NCI-H526 treated with DMSO at 0.1 percent for 48 hours (cell line): ENCODE results near the gene IL6.
"Not testable (repeated sequence)": the region's sequence is repeated elsewhere in the genome, so short reads cannot be mapped to it uniquely, and the experiment has no call there.

Experiments
- DNase-seq: peaks from one replicate; lab custom pipeline; 2025; lab: John Stamatoyannopoulos, UW

The IL6 gene

DNA sequence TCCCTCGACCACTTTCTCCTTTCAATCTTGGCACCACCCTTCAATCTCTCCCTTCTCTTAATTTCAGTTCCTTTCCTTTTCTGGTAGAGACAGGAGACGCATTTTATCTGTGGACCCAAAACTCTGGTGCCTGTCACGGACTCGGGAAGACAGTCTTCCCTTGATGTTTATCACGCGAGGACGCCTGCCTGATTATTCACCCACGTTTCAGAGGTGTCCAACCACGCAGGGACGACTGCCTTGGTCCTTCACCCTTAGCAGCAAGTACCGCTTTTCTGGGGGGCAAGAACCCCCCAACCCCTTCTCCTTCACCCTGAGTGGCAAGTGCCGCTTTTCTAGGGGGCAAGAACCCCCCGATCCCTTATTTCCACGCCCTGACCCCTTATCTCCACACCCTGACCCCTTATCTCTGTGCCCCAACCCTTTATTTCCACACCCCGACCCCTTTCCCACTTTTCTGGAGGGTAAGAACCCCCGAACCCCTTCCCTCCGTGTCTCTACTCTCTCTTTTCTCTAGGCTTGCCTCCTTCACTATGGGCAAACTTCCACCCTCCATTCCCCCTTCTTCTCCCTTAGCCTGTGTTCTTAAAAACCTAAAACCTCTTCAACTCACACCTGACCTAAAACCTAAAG is 22.9 kb upstream of the IL6 start:
- not testable (repeated sequence) for DNase-seq

DNA sequence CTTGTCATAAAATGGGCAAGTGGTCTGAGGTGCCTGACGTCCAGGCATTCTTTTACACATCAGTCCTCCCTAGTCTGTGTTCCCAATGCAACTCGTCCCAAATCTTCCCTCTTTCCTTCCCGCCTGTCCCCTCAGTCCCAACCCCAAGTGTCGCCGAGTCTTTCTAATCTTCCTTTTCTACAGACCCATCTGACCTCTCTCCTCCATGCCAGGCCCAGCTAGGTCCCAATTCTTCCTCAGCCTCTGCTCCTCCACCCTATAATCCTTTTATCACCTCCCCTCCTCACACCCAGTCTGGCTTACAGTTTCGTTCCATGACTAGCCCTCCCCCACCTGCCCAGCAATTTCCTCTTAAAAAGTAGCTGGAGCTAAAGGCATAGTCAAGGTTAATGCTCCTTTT is 22.3 kb upstream of the IL6 start:
- DNase-seq = not testable (repeated sequence)

DNA sequence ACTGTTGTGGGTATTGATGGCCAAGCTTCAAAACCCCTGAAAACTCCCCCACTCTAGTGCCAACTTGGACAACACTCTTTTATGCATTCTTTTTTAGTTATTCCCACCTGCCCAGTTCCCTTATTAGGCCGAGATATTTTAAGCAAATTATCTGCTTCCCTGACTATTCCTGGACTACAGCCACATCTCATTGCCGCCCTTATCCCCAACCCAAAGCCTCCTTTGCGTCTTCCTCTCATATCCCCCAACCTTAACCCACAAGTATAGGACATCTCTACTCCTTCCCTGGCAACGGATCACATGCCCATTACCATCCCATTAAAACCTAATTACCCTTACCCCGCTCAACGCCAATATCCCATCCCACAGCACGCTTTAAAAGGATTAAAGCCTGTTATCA is 21.1 kb upstream of the IL6 start:
- DNase-seq = not testable (repeated sequence)

DNA sequence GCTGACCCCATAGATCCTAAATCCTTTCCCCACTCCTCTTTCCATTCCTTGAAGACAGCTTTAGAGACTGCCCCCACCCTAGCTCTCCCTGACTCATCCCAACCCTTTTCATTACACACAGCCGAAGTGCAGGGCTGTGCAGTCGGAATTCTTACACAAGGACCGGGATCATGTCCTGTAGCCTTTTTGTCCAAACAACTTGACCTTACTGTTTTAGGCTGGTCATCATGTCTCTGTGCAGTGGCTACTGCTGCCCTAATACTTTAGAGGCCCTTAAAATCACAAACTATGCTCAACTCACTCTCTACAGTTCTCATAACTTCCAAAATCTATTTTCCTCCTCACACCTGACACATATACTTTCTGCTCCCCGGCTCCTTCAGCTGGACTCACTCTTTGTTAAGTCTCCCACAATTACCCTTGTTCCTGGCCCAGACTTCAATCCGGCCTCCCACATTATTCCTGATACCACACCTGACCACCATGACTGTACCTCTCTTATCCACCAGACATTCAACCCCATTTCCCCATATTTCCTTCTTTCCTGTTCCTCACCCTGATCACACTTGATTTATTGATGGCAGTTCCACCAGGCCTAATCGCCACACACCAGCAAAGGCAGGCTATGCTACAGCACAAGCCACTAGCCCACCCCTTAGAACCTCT is 19.8 kb upstream of the IL6 start:
- DNase-seq = not testable (repeated sequence)

DNA sequence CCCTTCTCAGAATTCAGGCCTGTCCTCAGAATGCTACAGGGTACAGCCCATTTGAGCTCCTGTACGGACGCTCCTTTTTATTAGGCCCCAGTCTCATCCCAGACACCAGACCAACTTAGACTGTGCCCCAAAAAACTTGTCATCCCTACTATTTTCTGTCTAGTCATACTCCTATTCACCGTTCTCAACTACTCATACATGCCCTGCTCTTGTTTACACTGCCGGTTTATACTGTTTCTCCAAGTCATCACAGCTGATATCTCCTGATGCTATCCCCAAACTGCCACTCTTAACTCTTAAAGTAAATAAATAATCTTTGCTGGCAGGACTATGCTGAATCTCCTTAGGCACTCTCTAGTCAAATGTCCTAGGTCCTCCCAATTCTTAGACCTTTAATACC is 18.8 kb upstream of the IL6 start:
- not testable (repeated sequence) for DNase-seq

DNA sequence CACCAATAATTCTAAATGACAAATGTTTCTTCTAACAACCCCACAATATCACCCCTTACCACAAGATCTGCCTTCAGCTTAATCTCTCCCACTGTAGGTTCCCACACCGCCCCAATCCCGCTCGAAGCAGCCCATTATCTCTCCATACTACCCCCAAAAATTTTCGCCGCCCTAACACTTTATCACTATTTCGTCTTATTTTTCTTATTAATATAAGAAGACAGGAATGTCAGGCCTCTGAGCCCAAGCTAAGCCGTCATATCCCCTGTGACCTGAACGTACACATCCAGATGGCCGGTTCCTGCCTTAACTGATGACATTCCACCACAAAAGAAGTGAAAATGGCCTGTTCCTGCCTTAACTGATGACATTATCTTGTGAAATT is 18.3 kb upstream of the IL6 start:
- not testable (repeated sequence) for DNase-seq

DNA sequence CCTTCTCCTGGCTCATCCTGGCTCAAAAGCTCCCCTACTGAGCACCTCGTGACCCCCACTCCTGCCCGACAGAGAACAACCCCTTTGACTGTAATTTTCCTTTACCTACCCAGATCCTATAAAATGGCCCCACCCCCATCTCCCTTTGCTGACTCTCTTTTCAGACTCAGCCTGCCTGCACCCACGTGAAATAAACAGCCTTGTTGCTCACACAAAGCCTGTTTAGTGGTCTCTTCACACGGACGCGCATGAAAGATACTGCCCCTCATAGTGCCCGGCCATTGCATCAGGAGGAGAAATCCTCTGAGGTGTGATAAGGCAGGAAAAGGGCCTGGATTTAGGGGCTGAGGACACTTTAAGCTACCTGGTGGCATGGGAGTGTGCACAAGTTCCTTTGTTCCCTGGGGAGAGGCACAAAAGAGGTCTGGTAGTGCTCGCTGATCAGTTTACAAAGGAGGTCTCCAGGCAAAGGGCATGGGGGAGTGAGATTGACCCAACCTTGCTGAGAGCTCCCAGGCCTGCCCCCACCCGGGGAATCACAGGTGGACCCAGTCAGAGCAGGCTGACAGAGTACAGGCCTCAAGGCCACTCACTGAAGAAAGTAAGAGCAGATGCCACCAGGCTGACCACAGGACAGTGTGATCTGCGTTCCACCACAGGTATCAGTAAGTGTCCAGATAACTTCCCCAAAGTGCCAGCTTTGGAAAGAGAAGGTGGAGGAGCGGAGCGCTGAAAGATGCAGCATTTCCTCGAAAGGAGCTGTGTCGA is 17.8 kb upstream of the IL6 start:
- DNase-seq = not testable (repeated sequence)

DNA sequence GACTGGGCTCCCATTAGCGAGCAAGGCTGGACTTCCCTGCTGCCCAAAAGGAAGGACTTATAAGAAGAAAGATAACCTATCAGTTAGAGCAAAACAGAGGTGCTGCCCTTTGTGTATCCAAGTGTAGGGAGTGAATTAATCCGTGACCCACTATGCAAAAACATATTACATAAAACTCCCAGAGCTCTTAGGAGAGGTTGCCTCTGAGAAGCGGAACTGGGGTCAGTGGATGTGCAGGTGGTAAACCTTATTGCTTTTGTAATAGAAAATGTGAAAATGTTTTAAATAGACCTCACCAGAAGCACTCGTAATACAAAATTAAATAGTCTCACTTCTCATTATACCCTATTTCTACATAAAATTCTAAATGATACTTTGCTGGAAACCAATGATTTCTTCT is 17.1 kb upstream of the IL6 start:
- no peak for DNase-seq

DNA sequence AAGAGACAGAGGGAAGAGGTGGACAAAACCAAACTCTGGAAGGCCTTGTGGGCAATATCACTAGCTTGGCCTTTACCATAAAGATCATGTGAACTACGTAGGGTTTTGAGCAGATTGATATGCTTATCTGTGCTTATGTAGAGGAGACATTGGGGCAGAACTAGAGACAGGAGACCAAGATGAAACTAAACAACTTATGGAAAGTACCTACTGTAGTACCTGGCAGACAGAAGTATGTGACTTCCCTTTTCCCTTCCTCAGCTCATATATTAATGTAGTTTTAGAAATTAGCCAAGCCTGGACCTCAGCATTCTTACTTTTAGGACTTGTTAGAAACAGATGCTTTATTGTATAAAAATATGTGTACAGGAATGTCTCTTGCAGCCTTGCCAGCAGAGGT is 14.0 kb upstream of the IL6 start:
- DNase-seq = no peak

DNA sequence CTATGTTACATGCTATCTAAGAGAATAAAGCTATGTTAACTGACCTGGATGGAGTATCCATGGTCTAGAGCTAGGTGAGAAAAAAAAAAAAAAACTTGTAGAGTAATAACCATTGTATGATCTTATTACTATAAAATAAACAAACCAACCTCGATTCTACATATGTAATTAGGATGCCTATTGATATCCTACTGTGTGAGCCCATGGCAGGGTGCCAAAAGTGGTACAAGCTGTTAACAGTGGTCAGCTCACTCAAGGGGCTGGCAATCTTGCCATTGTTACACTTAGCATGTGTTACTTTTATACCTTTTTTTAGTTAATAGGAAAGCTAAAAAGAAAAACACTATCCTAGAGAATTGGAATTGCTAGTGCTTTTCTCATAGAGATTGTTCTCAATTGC is 13.5 kb upstream of the IL6 start:
- DNase-seq = no peak

DNA sequence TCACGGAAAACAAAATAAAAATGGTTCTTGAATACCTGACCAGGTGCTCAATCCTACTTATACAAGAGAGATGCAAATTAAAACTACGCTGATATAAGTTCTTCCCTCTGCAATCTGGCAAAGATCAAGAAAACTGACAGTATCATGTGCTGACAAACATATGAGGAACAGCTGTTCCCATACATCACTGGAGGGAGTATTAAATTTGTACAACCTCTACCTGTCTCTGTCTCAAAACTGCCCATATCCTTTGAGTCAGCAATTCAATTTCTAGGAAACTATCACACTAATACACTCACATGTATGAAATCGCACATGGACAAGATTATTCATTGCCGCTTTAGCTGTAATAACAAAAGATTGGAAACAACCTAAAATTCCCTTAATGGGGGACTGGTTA is 11.0 kb upstream of the IL6 start:
- DNase-seq = no peak

DNA sequence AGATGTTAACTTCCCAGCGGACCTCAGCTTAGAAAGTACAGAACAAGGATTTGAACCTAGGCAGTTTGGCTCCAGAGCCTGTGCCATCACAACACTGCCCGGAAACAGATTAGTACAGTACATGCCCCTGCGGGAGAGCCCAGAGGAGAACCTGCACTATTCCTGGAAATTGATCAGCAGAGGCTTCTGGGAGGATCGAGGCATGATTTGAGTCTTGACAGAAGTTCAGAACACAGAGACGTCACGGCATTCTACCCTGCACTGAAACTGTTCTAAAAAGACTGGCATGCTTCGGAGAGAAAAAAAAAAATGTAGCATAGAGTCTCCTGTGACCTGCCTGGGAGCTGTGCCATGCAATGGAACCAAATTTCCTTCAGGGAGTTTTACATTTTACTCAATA is 9.2 kb upstream of the IL6 start:
- no peak for DNase-seq

DNA sequence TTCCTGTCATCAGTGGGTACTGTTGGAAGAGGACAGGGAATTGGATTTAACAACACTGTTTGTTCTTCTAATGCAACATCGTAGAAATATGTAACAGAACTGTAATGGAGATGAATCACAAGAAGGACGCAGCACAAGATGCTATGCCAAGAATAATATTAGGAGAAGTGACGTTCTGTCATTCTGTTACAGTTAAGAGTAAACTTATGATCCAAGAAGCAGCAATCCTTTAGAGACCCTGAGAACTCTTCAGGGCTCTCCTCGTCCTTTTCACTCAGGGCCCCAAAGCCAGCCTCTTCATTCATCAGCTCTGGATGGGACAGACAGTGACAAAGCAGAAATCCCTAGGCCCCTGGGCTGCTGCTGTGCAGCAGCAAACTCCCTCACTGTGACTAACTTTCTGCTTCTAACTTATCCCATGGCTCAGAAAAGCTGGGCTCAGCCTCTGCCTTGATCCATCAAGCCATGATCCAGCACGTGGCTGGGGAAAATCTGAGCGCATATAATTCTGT is 8.7 kb upstream of the IL6 start:
- DNase-seq = no peak

DNA sequence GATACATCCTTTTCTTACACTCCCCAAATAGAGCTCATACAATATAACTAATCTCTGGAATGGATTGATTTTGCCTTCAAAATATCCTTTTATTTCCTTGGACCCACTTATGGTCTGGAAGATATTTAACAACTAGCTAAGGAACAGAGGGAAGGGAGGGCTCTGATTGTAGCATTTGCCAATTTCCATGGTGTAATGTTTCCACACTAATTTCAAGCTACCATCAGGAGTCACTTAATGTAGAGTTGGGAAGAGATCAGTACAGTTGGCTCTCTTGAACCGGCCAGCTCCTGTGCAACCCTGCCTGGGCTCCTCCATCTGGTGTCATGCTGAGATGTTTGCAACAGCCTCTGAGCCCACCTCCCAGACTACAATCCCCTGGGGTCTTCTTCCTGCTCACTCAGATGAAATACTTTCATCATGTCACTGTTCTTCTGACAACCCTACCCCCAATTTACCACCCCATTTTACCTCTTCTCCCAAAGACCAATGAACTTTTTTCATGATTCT is 8.0 kb upstream of the IL6 start:
- DNase-seq = no peak

DNA sequence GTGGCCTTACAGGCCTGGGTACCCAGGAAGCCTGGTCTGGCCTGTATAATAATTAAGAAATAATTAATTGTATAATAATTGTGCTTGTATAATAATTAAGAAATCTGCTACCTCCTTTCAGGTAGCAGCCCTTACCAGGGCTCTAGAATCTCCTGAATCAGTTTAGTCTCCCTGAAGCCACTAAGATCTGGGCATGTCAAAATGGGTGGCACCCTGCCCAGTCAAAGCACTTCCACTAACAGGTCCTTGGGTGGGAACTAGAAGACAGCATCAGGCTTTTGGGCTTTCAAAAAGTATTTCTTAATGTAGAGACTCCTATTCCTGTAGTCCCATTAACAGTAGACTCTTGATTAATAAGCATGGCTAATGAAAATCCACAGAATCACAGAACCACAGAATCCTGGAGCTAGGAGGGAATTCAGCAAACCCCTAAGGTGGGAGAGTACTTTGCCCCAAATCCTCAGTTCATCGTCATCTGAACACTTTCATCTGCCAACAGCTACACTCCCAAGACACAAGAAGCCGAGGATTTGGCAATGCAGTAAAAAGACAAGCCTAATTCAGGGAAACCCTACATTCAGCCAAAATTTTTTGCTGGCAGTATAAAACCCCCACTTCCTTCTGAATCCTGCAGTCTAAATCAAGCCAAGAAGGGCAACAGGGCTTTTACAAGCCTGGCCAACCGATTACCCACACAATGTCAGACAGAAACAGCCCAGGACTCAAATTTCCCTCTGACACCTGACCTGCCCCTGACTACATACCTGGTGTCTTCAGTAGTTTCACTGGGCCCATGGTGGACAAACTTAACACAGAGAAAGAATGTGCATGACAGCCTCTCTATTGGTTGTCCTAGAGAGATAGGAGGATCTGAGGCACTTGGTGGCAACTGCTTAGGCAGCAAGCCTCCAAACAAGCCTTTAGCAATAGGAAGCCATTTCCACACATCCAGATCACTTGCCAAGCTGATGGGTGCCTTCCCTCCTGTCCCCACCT is 5.9 kb upstream of the IL6 start:
- DNase-seq = no peak

DNA sequence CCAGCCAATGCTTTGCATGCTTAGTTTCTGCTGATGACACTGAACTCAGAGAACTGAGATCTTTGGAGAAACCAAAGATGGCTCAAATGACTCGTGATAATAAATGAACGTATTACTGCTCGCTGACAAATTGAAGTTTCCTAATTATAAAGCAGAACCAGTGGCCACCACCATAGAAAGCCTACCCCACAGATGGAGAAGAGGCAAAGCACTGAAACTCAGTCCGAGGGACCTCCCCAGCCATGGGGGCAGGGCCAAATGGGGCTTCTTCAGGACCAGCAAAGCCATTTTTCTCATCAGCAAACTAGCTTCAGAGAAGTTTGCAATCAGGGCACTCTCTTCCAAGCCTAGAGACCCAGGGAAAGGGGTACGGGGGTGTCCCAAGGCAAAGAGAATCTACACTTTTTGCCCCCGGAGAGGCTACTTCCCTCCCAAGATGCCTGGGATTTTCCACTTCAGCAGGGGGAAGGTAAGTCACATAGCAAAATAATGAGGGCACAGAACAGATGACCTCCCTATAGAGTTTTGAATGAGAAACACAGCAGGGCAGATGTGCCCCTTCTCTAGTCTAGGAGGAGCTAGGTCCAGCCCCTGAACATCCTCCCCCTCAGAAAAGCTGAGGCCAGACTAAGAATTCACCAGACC is 4.3 kb upstream of the IL6 start:
- no peak for DNase-seq

DNA sequence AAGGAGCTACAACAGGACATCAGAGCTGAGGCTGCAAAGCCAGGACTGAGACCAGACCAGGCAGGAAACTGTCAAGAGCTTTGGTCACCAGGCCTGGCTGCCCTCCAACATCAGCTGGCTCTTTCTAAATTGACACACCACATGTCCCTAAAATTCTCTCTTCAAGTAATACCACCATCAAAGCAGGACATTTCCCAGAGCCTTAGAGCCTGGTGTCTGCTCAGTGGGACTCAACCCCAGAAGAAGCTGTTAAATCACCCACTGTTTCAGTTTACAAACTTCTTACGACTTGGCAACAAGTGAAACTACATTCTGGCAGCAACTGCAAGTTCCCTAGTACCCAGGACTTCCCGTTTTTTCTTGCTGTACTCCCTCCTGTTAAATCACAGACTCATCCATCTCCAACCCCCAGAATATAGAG is 3.8 kb upstream of the IL6 start:
- no peak for DNase-seq

DNA sequence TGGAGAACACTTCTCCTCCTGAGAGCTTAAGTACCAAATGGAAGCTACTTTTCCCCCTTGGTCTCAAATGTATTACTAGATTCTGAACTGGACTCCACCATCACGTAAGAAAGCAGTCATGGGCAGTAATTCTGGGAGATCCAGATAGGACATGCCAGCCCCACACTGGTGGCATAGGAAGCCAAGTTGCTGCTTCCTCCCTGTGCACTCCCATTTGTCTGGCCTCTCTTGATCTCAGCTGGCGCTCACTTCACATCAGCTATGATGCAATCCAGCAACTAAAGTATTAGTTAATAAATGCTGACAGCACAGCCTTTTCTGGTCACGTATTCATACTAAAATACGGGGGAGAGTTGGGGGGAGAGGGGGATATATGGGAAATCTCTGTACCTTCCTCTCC is 3.4 kb upstream of the IL6 start:
- no peak for DNase-seq

DNA sequence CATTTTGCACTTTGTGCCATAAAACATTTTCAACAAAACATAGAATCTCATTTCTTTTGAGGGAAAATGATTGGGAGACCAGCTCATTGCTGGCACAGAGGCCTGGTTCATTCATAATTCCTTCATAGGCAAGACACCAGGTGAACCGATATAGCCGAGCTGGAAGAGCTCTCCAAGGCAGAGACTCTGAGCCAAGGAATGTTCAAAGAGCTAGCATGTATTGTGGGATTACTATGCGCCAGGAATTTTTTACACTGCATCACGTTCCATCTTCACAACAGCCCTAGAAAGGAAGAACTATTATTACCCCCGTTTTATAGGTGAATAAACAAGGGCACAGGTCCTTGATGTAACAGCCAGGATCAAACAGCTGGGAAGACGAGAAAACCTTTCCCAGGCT is 2.1 kb upstream of the IL6 start:
- DNase-seq = no peak

DNA sequence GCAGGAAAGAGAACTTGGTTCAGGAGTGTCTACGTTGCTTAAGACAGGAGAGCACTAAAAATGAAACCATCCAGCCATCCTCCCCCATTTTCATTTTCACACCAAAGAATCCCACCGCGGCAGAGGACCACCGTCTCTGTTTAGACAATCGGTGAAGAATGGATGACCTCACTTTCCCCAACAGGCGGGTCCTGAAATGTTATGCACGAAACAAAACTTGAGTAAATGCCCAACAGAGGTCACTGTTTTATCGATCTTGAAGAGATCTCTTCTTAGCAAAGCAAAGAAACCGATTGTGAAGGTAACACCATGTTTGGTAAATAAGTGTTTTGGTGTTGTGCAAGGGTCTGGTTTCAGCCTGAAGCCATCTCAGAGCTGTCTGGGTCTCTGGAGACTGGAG is 1.4 kb upstream of the IL6 start:
- DNase-seq = no peak

DNA sequence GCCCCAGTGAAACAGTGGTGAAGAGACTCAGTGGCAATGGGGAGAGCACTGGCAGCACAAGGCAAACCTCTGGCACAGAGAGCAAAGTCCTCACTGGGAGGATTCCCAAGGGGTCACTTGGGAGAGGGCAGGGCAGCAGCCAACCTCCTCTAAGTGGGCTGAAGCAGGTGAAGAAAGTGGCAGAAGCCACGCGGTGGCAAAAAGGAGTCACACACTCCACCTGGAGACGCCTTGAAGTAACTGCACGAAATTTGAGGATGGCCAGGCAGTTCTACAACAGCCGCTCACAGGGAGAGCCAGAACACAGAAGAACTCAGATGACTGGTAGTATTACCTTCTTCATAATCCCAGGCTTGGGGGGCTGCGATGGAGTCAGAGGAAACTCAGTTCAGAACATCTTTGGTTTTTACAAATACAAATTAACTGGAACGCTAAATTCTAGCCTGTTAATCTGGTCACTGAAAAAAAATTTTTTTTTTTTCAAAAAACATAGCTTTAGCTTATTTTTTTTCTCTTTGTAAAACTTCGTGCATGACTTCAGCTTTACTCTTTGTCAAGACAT is 574 bp upstream of the IL6 start:
- no peak for DNase-seq
